ENCODE results near the gene KRT28.

Gene KRT28

GRCh38 chr17:40812639-40813038 is 12.9 kb upstream of the KRT28 start:
- TF ChIP-seq Cebpa-rat (IDR thresholded peaks at IDR 0.05): no peak

DNA sequence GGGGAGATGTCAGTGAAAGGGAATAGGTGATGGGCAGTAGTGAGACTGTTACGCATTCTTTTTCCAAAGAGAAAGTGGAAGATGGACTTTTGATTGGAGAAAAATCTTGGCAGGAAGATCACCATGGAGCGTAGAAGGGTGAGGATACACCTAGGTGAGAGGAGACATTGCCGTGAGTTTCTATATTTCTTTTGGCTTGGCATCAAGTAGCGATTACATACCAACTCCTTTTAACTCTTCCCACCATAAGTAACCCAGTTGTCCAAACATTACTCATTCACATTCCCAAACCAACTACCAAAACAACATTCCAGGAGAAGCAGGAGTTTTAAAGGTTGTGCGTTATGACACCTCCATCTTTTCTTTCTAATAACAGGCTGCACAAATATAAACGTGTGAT is 10.7 kb upstream of the KRT28 start:
- H3K4me2 ChIP-seq: no peak overlapping the region
- H3K4me1 ChIP-seq: no peaks in the 10 kb centered on the region
- H3K36me3 ChIP-seq: no peaks in the 10 kb centered on the region
- H3K27me3 ChIP-seq: no peaks in the 10 kb centered on the region; the same call in 1 of the 2 replicates
- H3K9me3 ChIP-seq: no peaks in the 10 kb centered on the region
- no peak for TF ChIP-seq Cebpa-rat (IDR thresholded peaks at IDR 0.05)
- no peak overlapping the region for H3K4me3 ChIP-seq
- no peak overlapping the region for H3K27ac ChIP-seq
- no peak overlapping the region for H3K9ac ChIP-seq
- H4K20me1 ChIP-seq: no peaks in the 10 kb centered on the region

More at GRCh38 chr17:40812639-40813038, 12.9 kb upstream of the KRT28 start:
- peaks cover 12% of the 10 kb centered on the region for H3K36me3 ChIP-seq
- H3K27ac ChIP-seq: no peak overlapping the region
- no peak overlapping the region for H3K4me2 ChIP-seq
- H4K20me1 ChIP-seq: no peaks in the 10 kb centered on the region
- no peak overlapping the region for H3K4me3 ChIP-seq
- H3K9me3 ChIP-seq: no peaks in the 10 kb centered on the region
- no peaks in the 10 kb centered on the region for H3K4me1 ChIP-seq
- H3K9ac ChIP-seq: no peak overlapping the region
- H3K27me3 ChIP-seq: no peaks in the 10 kb centered on the region

DNA sequence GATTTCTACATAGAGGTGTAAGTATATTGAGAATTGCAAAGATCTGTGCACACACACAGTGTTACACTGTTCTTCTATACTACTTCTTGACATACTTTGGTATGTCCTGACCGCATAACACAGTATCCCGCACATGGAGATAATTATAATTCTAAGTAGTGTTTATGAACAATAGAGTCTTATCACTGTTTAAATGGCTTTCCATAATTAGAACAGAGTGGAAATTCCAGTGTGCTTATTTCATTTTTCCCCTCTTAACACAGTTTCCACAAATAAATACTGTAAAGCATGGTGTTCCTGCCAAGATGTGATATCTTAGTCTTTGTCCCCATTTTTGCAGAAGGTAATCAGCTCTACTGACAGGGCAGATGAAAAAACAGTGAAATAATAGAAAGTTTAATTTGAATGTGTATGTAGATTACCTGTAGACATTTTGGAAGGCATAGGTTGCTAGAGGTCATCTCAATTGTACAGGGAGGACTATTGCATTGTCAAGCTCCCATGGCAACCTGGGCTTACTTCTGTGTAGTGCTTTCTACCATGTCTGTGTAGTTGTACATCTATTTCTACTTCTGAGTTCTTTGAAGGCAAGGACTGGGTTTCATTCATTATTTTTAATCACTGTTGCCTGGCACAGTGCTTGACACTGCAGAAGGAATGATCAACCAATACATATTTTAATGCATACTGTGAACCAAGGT is 10.1 kb upstream of the KRT28 start:
- no peak overlapping the region for H3K9ac ChIP-seq
- no peak overlapping the region for H3K4me2 ChIP-seq
- no peaks in the 10 kb centered on the region; the same call in 1 of the 2 replicates for H3K27me3 ChIP-seq
- H3K36me3 ChIP-seq: no peaks in the 10 kb centered on the region
- no peak overlapping the region for H3K4me3 ChIP-seq
- H3K4me1 ChIP-seq: no peaks in the 10 kb centered on the region
- H4K20me1 ChIP-seq: no peaks in the 10 kb centered on the region
- no peak for TF ChIP-seq Cebpa-rat (IDR thresholded peaks at IDR 0.05)
- H3K9me3 ChIP-seq: no peaks in the 10 kb centered on the region
- H3K27ac ChIP-seq: no peak overlapping the region

GRCh38 chr17:40806131-40806530 is 6.4 kb upstream of the KRT28 start:
- no peaks in the 10 kb centered on the region for H3K4me1 ChIP-seq
- H3K9me3 ChIP-seq: no peaks in the 10 kb centered on the region
- no peaks in the 10 kb centered on the region for H3K36me3 ChIP-seq
- H3K4me2 ChIP-seq: no peak overlapping the region
- H3K9ac ChIP-seq: no peak overlapping the region
- H3K4me3 ChIP-seq: no peak overlapping the region
- no peaks in the 10 kb centered on the region for H4K20me1 ChIP-seq
- H3K27ac ChIP-seq: no peak overlapping the region
- H3K27me3 ChIP-seq: no peaks in the 10 kb centered on the region; the same call in 1 of the 2 replicates
- no peak for TF ChIP-seq Cebpa-rat (IDR thresholded peaks at IDR 0.05)

- Histone ChIP-seq H3K4me3 (no peak overlapping the region), H4K20me1 (no peaks in the 10 kb centered on the region), H3K4me2 (no peak overlapping the region), H3K9me3 (no peaks in the 10 kb centered on the region), H3K27me3 (no peaks in the 10 kb centered on the region; the same call in 1 of the 2 replicates), H3K27ac (no peak overlapping the region), H3K36me3 (no peaks in the 10 kb centered on the region), H3K9ac (no peak overlapping the region), H3K4me1 (no peaks in the 10 kb centered on the region)
- no peak for TF ChIP-seq Cebpa-rat (IDR thresholded peaks at IDR 0.05)
Measured at GRCh38 chr17:40803617-40804082, 3.9 kb upstream of the KRT28 start.

DNA sequence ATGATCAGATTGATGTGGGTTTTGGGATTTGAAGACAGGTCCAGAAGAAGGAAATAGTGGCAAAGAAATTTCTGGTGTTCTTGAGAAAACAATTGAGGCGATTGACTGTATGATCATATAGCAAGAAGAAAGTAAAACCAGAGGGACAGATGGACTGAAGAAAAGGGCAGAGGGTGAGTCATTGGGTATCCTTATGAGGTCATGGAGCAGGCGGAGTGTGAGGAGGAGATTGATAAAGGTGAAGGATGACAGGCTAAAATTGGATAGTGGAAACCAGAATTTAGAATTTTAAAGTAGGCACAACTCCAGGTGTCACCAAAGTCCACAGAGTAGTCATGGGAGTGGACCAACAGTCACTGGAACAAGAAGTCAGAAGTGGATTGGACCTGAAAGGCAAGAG is 1.4 kb upstream of the KRT28 start:
- Histone ChIP-seq H4K20me1 (no peaks in the 10 kb centered on the region), H3K9ac (no peak overlapping the region), H3K27ac (no peak overlapping the region), H3K4me3 (no peak overlapping the region), H3K36me3 (no peaks in the 10 kb centered on the region), H3K9me3 (no peaks in the 10 kb centered on the region), H3K4me1 (no peaks in the 10 kb centered on the region), H3K27me3 (no peaks in the 10 kb centered on the region), H3K4me2 (no peak overlapping the region)
- TF ChIP-seq Cebpa-rat (IDR thresholded peaks at IDR 0.05): no peak

DNA sequence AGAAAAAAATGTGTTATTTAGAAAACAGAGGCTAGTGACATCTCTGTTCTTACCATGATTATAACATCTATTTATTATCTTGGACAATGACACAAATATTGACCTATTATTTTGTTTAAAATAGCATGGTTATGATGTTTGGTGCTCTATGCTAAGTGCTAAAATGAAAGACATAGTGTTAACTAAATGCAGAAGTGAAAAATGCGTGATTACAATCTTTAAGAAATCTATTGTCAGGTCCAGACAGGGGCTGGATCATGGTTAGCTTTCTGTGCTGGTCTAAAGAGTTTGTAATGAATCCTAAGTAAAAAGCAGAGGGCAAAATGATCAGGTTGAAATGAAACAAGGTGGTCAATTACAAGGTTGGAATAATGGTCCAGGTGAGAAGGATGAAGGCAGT is 622 bp upstream of the KRT28 start:
- H3K9ac ChIP-seq: no peak overlapping the region
- no peaks in the 10 kb centered on the region for H3K27me3 ChIP-seq
- H4K20me1 ChIP-seq: no peaks in the 10 kb centered on the region

DNA sequence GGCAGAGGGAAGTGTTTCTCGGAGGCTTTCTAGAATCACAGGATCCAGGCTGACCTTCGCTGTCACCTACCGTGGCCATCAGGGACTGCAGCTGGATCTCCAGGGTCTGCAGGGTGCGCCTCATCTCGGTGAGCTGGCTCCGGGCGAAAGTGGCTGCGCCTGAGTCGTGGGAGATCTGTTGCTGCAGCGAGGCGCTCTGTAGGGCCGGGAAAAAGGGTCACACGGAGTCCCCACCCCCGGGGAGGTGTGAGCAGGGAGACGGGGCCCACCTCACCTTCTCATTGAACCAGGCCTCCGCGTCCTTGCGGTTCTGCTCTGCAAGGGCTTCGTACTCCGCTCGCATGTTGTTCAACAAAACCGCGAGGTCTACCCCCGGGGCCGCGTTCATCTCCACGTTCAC is 2.9 kb downstream of the KRT28 start:
- Histone ChIP-seq H3K4me1 (no peaks in the 10 kb centered on the region), H3K27ac (no peak overlapping the region), H3K36me3 (no peaks in the 10 kb centered on the region), H4K20me1 (no peaks in the 10 kb centered on the region), H3K9me3 (no peaks in the 10 kb centered on the region), H3K4me3 (no peak overlapping the region), H3K4me2 (no peak overlapping the region), H3K27me3 (no peaks in the 10 kb centered on the region), H3K9ac (no peak overlapping the region)
- no peak for TF ChIP-seq Cebpa-rat (IDR thresholded peaks at IDR 0.05)

More for the DNA sequence above, 622 bp upstream of the KRT28 start:
- TF ChIP-seq Cebpa-rat (IDR thresholded peaks at IDR 0.05): no peak
- Histone ChIP-seq H3K4me3 (no peak overlapping the region), H3K4me2 (no peak overlapping the region), H3K36me3 (no peaks in the 10 kb centered on the region), H3K9me3 (no peaks in the 10 kb centered on the region), H3K27ac (no peak overlapping the region), H3K4me1 (no peaks in the 10 kb centered on the region)

DNA sequence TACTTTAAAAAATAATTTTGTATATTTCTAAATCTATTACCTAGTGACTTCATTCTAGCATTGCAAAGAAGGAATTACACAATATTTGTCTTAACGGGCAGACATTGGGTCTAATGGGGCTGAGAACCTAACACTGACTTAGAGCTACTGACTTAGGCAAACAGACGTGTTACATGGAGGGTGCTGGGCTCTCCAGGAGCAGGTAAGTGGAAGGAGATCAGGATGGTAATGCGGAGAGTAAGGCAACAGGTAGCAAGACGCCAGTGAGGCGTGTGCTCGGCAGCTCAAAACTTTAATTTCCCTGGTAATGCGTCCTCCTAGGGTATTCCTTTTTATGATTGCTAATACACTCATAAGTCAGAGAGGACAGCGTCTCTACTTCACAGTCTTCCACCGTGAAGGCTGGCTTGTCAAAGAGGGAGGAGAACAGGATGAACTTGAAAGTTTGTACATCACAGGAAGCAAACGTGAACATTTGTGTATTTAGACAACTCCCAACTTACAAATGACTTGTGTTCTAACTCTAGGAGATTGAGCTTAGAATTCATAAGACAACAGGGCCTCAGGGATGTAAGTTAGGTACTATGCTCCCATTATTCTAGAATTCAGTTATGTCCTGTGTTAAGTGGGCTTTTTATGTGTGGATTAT is 4.6 kb downstream of the KRT28 start:
- Histone ChIP-seq H3K9me3 (no peaks in the 10 kb centered on the region), H3K36me3 (no peaks in the 10 kb centered on the region), H3K4me3 (no peak overlapping the region), H3K4me2 (no peak overlapping the region), H3K27ac (no peak overlapping the region), H3K9ac (no peak overlapping the region), H3K4me1 (no peaks in the 10 kb centered on the region), H4K20me1 (no peaks in the 10 kb centered on the region), H3K27me3 (no peaks in the 10 kb centered on the region)
- no peak for TF ChIP-seq Cebpa-rat (IDR thresholded peaks at IDR 0.05)

DNA sequence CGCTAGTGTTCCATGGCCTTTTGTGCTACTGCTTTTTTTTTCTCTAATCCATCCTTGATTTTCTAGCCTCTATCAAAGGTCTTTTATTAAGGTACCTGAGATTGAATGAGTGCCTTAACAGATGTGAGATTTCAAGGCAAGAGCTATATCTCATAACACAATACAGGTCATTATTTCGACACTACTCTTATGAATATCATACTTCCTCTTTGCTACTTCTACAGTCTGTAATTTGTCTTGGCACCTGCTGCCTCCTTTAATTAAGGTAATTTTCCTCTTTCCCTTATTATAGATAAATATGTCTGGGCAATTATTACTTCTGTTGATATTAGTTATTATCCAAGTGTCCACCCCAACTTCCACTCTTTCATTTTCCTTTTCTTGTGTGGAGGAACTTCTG is 5.3 kb downstream of the KRT28 start:
- no peaks in the 10 kb centered on the region for H3K27me3 ChIP-seq
- no peak for TF ChIP-seq Cebpa-rat (IDR thresholded peaks at IDR 0.05)
- H3K4me3 ChIP-seq: no peak overlapping the region
- no peak overlapping the region for H3K4me2 ChIP-seq
- H3K27ac ChIP-seq: no peak overlapping the region
- no peaks in the 10 kb centered on the region for H3K9me3 ChIP-seq
- no peak overlapping the region for H3K9ac ChIP-seq
- H3K4me1 ChIP-seq: no peaks in the 10 kb centered on the region; the same call in 1 of the 2 replicates
- no peaks in the 10 kb centered on the region for H4K20me1 ChIP-seq
- no peaks in the 10 kb centered on the region for H3K36me3 ChIP-seq

Measured in BLaER1 (cell line).